Measurements from ENCODE around the gene IL12RB2.

- TF ChIP-seq CTCF (IDR thresholded peaks at IDR 0.05; ENCODE audit: low read depth, low read length) (no peak), POLR2A (IDR thresholded peaks at IDR 0.05; ENCODE audit: extremely low read depth, insufficient read length) (no peak), MAX (IDR thresholded peaks at IDR 0.05; ENCODE audit: low read depth, low read length) (no peak), MYC (IDR thresholded peaks at IDR 0.05; ENCODE audit: low read depth, low read length) (no peak)
Observed at GRCh38 chr1:67339623-67340343, 32.1 kb downstream of the IL12RB2 start.

All from NB4 (cell line).